GM12873 (cell line): ENCODE data around the gene EPHB1.

Experiments used
- TF ChIP-seq, protein P1 (sequence below): IDR thresholded peaks from 2 replicates; pipeline ENCODE4 v1.5.1; 2012; ENCODE audit warnings: low read depth, mild to moderate bottlenecking, moderate library complexity, low read length, control low read depth; ENCODE audit not compliant: insufficient read depth; ENCODE audit errors: missing control alignments

The EPHB1 gene

DNA sequence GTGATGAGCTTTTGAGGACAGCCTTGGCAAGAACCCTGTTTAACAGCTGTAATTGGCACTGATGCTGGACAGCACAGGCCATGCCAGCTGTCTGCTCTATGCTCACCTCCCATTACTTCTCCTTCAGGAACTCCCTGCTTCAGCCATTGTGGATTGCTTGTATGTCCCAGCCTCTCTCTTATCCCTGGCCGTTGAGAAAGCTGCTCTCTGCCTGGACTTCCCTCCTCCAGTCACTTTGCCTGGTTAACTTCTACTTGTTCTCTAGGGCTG, 444.5 kb downstream of the EPHB1 start:
- TF ChIP-seq, protein P1, sequence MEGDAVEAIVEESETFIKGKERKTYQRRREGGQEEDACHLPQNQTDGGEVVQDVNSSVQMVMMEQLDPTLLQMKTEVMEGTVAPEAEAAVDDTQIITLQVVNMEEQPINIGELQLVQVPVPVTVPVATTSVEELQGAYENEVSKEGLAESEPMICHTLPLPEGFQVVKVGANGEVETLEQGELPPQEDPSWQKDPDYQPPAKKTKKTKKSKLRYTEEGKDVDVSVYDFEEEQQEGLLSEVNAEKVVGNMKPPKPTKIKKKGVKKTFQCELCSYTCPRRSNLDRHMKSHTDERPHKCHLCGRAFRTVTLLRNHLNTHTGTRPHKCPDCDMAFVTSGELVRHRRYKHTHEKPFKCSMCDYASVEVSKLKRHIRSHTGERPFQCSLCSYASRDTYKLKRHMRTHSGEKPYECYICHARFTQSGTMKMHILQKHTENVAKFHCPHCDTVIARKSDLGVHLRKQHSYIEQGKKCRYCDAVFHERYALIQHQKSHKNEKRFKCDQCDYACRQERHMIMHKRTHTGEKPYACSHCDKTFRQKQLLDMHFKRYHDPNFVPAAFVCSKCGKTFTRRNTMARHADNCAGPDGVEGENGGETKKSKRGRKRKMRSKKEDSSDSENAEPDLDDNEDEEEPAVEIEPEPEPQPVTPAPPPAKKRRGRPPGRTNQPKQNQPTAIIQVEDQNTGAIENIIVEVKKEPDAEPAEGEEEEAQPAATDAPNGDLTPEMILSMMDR: no peak

DNA sequence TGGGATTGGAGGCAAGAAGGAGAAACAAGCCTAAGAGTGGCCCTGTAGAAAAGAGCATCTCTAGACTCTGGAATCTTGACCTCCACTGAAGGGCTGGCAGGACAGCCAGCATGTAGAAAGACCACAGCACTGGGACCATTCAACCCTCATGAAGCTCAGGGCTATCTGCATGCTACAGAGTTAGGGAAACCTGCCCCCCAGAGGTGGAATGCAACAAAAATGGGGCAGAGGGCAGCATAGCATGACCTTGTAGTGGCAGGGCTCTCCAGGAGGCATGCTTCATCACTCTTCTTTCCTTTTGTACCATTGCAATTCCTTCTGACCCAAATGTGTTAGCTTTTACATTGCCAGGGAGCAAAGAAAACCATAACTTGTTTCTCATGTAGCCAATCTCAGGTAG, 445.4 kb downstream of the EPHB1 start:
- TF ChIP-seq, protein P1: peak; percentile 47

DNA sequence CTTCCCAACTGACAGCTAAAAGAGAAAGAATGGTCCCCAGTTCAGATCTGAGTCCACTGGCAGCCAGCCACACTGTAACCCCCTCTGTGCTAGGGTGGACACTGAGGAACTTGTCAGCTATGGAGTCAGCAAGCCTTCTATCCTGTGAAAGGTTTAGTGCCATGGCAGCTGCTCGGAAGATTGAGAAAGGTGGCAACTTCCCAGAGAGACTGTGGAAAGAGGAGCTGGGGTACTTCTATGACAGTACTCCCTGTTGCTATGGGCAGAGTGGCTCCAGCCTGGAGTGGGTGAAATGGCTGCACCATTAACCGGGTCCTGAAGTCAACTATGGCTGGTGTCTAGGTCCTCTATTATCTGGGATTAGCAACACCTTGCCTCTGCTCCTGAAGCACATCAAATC, 447.2 kb downstream of the EPHB1 start:
- TF ChIP-seq, protein P1: no peak

DNA sequence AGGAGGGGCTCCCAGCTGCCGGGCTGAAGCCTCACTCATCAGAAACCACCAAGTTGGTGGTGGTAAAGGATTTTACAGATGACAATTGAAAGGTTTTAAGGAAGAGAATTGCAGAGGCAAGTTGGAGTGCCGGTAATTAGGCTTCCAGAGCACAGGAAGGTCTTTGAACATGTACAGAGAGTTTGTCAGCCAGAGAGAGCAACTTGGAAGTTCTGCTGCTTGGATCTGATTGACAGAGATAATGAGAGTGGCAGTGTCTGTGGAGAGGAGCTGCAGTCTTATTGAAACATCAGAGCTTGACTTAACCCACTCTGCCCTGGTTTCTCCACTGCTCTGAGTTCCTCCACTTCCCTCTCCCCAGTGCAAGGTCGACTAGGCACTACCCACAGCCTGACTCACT, 448.6 kb downstream of the EPHB1 start:
- TF ChIP-seq, protein P1: no peak

DNA sequence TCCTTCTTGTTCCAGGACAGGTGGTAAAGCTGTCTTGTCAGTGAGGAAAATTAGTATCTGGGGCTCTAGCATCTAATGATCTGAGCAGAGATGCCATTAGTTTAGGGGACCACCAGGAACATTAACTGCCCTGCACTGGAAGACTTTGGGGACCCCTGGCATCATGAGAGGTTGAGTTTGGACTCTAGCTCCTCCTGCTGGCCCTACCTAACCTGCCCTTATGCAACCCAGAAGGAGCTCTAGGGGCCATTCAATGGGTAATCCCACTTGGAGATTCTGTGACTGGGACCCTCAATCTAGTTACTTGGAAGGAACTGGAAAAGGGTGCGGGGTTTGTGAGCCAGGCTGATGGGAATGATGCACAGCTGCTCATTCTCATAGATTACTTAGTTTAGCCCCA, 451.0 kb downstream of the EPHB1 start:
- TF ChIP-seq, protein P1: peak; percentile 51

DNA sequence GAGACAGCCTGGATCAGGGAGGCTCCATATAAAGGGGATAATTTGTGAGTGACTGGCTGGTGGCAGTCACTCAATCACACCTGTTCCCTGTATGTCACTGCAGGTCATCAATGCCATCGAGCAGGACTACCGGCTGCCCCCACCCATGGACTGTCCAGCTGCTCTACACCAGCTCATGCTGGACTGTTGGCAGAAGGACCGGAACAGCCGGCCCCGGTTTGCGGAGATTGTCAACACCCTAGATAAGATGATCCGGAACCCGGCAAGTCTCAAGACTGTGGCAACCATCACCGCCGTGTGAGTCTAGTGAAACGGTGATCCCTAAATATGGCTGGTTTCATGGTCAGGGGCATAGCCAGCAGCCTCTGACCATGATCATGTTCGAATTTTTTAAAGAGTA, 453.2 kb downstream of the EPHB1 start:
- TF ChIP-seq, protein P1: no peak

DNA sequence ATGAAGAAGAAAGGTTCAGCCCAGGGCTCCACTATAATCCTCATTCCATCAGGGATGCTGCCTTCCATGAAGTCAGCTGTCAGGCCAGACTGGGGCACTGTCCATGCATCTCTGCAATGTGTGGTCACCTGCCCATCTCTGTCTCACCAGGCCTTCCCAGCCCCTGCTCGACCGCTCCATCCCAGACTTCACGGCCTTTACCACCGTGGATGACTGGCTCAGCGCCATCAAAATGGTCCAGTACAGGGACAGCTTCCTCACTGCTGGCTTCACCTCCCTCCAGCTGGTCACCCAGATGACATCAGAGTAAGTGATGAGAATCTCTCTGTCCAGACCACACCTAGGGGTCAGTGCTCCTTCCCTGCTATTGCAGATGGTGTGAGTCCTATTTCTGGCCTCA, 454.1 kb downstream of the EPHB1 start:
- TF ChIP-seq, protein P1: no peak

DNA sequence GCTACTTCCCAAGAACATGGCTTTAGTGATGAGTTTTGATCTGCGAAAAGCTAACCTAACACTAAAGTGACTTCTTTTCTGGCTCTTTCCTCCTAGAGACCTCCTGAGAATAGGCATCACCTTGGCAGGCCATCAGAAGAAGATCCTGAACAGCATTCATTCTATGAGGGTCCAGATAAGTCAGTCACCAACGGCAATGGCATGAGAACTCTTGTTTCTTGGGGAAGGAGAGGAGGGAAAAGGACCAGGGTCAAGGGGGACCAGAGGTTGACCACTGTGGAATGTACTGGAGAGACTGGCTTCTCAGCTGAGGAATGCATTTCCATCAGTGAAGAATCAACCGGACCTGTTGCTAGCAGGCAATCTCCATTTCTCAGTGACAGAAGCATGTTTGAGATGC, 463.9 kb downstream of the EPHB1 start:
- TF ChIP-seq, protein P1: no peak
